GM08714 (cell line): ENCODE data around the gene TLR8.
"Not testable (repeated sequence)": the region's sequence is repeated elsewhere in the genome, so short reads cannot be mapped to it uniquely, and the experiment has no call there.

Source experiments
- H3K4me3 ChIP-seq: fragments of 200-500 bp; sonication (Bioruptor generic); 2 replicates; pipeline ENCODE4 v1.5.1; 2014; ENCODE audit warnings: mild to moderate bottlenecking, low read length, inconsistent platforms
- ZNF274 ChIP-seq: IDR thresholded peaks from 2 replicates; pipeline ENCODE4 v1.6.1; 2012; ENCODE audit warnings: mild to moderate bottlenecking, low read depth, low read length

TLR8 gene

DNA sequence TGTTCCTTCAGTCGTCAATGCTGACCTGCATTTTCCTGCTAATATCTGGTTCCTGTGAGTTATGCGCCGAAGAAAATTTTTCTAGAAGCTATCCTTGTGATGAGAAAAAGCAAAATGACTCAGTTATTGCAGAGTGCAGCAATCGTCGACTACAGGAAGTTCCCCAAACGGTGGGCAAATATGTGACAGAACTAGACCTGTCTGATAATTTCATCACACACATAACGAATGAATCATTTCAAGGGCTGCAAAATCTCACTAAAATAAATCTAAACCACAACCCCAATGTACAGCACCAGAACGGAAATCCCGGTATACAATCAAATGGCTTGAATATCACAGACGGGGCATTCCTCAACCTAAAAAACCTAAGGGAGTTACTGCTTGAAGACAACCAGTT, 12.6 kb downstream of the TLR8 start:
- TF ChIP-seq ZNF274: no peak
- no peak overlapping the region for H3K4me3 ChIP-seq

GRCh38 chrX:12919620-12920019, 13.2 kb downstream of the TLR8 start:
- H3K4me3 ChIP-seq: no peak overlapping the region
- no peak for TF ChIP-seq ZNF274

GRCh38 chrX:12920990-12921389, 14.6 kb downstream of the TLR8 start:
- TF ChIP-seq ZNF274: no peak

DNA sequence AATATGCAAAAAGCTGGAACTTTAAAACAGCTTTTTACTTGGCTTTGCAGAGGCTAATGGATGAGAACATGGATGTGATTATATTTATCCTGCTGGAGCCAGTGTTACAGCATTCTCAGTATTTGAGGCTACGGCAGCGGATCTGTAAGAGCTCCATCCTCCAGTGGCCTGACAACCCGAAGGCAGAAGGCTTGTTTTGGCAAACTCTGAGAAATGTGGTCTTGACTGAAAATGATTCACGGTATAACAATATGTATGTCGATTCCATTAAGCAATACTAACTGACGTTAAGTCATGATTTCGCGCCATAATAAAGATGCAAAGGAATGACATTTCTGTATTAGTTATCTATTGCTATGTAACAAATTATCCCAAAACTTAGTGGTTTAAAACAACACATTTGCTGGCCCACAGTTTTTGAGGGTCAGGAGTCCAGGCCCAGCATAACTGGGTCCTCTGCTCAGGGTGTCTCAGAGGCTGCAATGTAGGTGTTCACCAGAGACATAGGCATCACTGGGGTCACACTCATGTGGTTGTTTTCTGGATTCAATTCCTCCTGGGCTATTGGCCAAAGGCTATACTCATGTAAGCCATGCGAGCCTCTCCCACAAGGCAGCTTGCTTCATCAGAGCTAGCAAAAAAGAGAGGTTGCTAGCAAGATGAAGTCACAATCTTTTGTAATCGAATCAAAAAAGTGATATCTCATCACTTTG, 15.6 kb downstream of the TLR8 start:
- TF ChIP-seq ZNF274: no peak
- H3K4me3 ChIP-seq: no peak overlapping the region

More at GRCh38 chrX:12920990-12921389, 14.6 kb downstream of the TLR8 start:
- H3K4me3 ChIP-seq: no peak overlapping the region

DNA sequence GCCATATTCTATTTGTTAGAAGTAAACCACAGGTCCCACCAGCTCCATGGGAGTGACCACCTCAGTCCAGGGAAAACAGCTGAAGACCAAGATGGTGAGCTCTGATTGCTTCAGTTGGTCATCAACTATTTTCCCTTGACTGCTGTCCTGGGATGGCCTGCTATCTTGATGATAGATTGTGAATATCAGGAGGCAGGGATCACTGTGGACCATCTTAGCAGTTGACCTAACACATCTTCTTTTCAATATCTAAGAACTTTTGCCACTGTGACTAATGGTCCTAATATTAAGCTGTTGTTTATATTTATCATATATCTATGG, 16.1 kb downstream of the TLR8 start:
- H3K4me3 ChIP-seq: no peak overlapping the region
- no peak for TF ChIP-seq ZNF274

- TF ChIP-seq ZNF274: no peak
- no peak overlapping the region for H3K4me3 ChIP-seq
Observed at GRCh38 chrX:12929701-12930100, 23.3 kb downstream of the TLR8 start.

DNA sequence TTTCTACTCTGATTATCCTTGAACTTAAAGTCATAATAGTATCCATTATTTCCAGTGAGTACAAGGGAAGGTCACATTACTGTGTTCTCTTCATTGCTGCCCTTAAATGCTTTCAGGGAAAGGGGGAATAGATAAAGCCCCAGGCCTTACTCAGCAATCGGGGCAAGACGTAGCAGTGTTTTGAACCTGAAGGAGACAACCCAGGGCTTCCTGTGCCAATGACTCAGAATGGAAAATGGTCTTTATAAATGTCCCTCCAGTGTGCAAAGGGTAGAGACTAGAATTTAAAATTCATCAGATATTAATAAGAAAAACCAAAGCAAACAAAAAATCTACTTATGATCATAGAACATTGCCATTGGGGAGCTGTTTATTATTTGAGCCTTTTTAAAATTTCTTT, 23.7 kb downstream of the TLR8 start:
- H3K4me3 ChIP-seq: no peak overlapping the region
- TF ChIP-seq ZNF274: no peak

GRCh38 chrX:12932244-12932643, 25.8 kb downstream of the TLR8 start:
- no peak for TF ChIP-seq ZNF274
- no peak overlapping the region for H3K4me3 ChIP-seq

DNA sequence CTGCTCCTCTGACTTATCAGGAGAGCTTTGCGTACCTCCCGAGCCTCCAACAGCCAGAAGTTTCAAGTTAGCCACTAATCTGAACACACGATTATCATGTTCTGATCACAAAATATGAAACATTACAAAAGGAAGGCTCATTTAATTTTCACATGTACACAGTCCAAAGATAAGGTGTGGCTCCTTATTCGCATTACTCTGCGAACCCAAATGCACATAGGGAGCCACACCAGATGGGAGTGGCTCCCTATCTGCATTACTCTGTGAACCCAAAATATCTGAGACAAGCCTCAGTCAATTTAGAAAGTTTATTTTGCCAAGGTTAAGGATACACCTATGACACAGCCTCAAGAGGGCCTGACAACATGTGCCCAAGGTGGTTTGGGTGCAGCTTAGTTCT, 28.4 kb downstream of the TLR8 start:
- H3K4me3 ChIP-seq: no peak overlapping the region
- no peak for TF ChIP-seq ZNF274

DNA sequence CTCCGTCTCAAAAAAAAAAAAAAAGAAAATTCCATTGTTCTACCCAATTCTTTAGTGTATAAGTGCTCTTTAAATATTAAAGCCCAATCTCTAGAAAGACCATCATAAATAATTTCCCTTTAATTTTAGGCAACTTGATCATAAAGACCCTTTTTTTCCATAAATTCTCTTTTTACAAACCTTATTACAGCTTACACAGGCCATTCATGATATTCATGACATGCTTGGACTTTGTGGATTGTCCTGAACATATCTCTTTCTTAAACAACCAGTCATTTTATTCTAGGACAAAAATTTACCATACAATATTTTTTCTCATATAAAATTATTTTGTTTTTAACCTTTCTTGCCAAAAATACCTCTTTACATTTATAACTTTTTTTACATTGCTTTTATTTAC, 30.5 kb downstream of the TLR8 start:
- no peak for TF ChIP-seq ZNF274
- H3K4me3 ChIP-seq: no peak overlapping the region

DNA sequence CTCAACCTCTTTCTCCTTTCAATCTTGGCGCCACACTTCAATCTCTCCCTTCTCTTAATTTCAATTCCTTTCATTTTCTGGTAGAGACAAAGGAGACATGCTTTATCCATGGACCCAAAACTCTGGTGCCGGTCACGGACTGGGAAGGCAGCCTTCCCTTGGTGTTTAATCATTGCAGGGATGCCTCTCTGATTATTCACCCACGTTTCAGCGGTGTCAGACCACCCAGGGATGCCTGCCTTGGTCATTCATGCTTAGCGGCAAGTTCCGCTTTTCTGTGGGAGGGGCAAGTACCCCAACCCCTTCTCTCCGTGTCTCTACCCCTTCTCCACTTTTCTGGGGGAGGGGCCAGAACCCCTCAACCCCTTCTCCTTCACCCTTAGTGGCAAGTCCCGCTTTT, 34.1 kb downstream of the TLR8 start:
- H3K4me3 ChIP-seq: not testable (repeated sequence)

GRCh38 chrX:12943592-12943991, 37.2 kb downstream of the TLR8 start:
- not testable (repeated sequence) for H3K4me3 ChIP-seq

- not testable (repeated sequence) for H3K4me3 ChIP-seq
Observed at GRCh38 chrX:12944452-12944851, 38.0 kb downstream of the TLR8 start.

- no peak for TF ChIP-seq ZNF274
- no peak overlapping the region for H3K4me3 ChIP-seq
Observed at GRCh38 chrX:12945494-12945893, 39.1 kb downstream of the TLR8 start.

DNA sequence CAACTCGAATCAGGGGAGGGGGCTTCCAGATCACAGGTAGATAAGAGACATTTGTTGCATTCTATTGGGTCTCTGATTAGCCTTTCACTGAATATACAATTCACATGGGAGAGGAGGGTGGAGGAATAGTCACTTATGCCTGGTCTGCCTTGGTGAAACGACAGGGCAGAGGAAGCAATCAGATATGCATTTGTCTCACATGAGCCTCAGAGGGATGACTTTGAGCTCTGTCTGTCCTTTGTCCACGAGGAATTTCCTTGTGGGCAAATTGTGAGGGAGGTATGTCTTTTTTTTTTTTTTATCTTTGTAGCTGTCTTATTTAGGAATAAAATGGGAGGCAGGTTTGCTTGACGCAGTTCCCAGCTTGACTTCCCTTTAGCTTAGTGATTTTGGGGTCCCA, 40.0 kb downstream of the TLR8 start:
- no peak for TF ChIP-seq ZNF274
- H3K4me3 ChIP-seq: no peak overlapping the region

GRCh38 chrX:12946838-12947544, 40.6 kb downstream of the TLR8 start:
- TF ChIP-seq ZNF274: no peak
- H3K4me3 ChIP-seq: no peak overlapping the region; the same call in 1 of the 2 replicates
